PC-3 (cell line): Measurements from ENCODE around the gene ROMO1.

Source experiments
- CTCF ChIP-seq: fragments of 300-600 bp; sonication (generic); conservative IDR thresholded peaks from 2 replicates; pipeline ENCODE4 v1.5.1; 2017; ENCODE audit warnings: antibody characterized with exemption, low read depth, mild to moderate bottlenecking, low read length
- EZH2 ChIP-seq: fragments of 300-600 bp; sonication (generic); IDR thresholded peaks from one replicate; pipeline ENCODE4 v1.6.1; 2017; ENCODE audit warnings: antibody characterized with exemption, mild to moderate bottlenecking, low read length; ENCODE audit not compliant: unreplicated experiment
- EZH2phosphoT487 ChIP-seq: fragments of 300-600 bp; sonication (generic); IDR thresholded peaks from 2 replicates; pipeline ENCODE4 v1.6.1; 2018; ENCODE audit warnings: mild to moderate bottlenecking, antibody characterized with exemption, low read length, borderline replicate concordance

GRCh38 chr20:35680452-35681183 lies 18.6 kb upstream of the ROMO1 start:
- TF ChIP-seq CTCF (no peak), EZH2 (no peak), EZH2phosphoT487 (no peak)
